HepG2 (cell line): ENCODE data around the gene PIP4K2B. TPM values are rescaled to one million over a fixed set of nuclear protein-coding genes. Genes with fewer than 3 reads are reported as not detected.

Experiments
- AKNA ChIP-seq: sonication (generic); formaldehyde crosslinking; IDR thresholded peaks from 2 replicates; pipeline ENCODE4 v1.4.0; 2020; ENCODE audit warnings: missing genetic modification reagents, borderline replicate concordance
- ARNTL ChIP-seq: sonication (generic); formaldehyde crosslinking; IDR thresholded peaks from 2 replicates; pipeline ENCODE4 v1.4.0; 2020; ENCODE audit warnings: mild to moderate bottlenecking, missing genetic modification reagents
- CHCHD3 ChIP-seq: sonication (generic); formaldehyde crosslinking; IDR thresholded peaks from 2 replicates; pipeline ENCODE4 v1.8.0; 2022; ENCODE audit warnings: mild to moderate bottlenecking, missing genetic modification reagents, moderate library complexity
- ELK4 ChIP-seq: sonication (generic); formaldehyde crosslinking; IDR thresholded peaks from 2 replicates; pipeline ENCODE4 v1.9.0; 2021; ENCODE audit warnings: missing genetic modification reagents, borderline replicate concordance
- FOXP4 ChIP-seq: sonication (generic); formaldehyde crosslinking; IDR thresholded peaks from 2 replicates; pipeline ENCODE4 v1.4.0; 2020; ENCODE audit warnings: missing genetic modification reagents
- MEF2D ChIP-seq: sonication (generic); formaldehyde crosslinking; IDR thresholded peaks from 2 replicates; pipeline ENCODE4 v1.5.1; 2020; ENCODE audit warnings: mild to moderate bottlenecking, missing genetic modification reagents
- NFATC3 ChIP-seq: sonication (generic); formaldehyde crosslinking; IDR thresholded peaks from 2 replicates; pipeline ENCODE4 v1.5.1; 2020; ENCODE audit warnings: mild to moderate bottlenecking, missing genetic modification reagents
- PATZ1 ChIP-seq: sonication (generic); formaldehyde crosslinking; IDR thresholded peaks from 2 replicates; pipeline ENCODE4 v1.4.0; 2020; ENCODE audit warnings: missing genetic modification reagents
- RXRA ChIP-seq: sonication (generic); formaldehyde crosslinking; IDR thresholded peaks from 2 replicates; pipeline ENCODE4 v1.5.1; 2020; ENCODE audit warnings: missing genetic modification reagents
- SIX1 ChIP-seq: sonication (generic); formaldehyde crosslinking; IDR thresholded peaks from 2 replicates; pipeline ENCODE4 v1.4.0; 2020; ENCODE audit warnings: missing genetic modification reagents, borderline replicate concordance
- SNAPC2 ChIP-seq: sonication (generic); formaldehyde crosslinking; IDR thresholded peaks from 2 replicates; pipeline ENCODE4 v1.8.1; 2022; ENCODE audit warnings: mild to moderate bottlenecking, missing genetic modification reagents
- SP4 ChIP-seq: sonication (generic); formaldehyde crosslinking; IDR thresholded peaks from 2 replicates; pipeline ENCODE4 v1.8.1; 2023; ENCODE audit warnings: mild to moderate bottlenecking, missing genetic modification reagents
- THAP9 ChIP-seq: sonication (generic); formaldehyde crosslinking; IDR thresholded peaks from 2 replicates; pipeline ENCODE4; 2020; ENCODE audit warnings: missing genetic modification reagents, mild to moderate bottlenecking, borderline replicate concordance
- ZNF124 ChIP-seq: sonication (generic); formaldehyde crosslinking; IDR thresholded peaks from 2 replicates; pipeline ENCODE4 v1.4.0; 2020; ENCODE audit warnings: missing genetic modification reagents
- ZNF232 ChIP-seq: sonication (generic); formaldehyde crosslinking; IDR thresholded peaks from 2 replicates; pipeline ENCODE4 v1.4.0; 2020; ENCODE audit warnings: missing genetic modification reagents, borderline replicate concordance
- polyA plus RNA-seq, 8 experiments: library from polyadenylated mRNA; depleted of rRNA in 3 of 8; stranded (reverse) in 7 of 8; unstranded in 1 of 8; fragments of >200 nt; fragmentation: Illumina TruSeq in 4 of 8; extraction: Trizol in 4 of 8; gene quantifications; 2 replicates each; pipeline versions ENCODE4 v1.2.1 to v1.2.3, GENCODE V29; 2011 to 2016; ENCODE audit warnings: low read depth in 4 of 8, missing spikeins in 1 of 8, mixed read lengths in 1 of 8; ENCODE audit not compliant: insufficient read depth in 1 of 8
- total RNA-seq, 5 experiments: library from RNA; depleted of rRNA; stranded (reverse); fragments of >200 nt; fragmentation: Illumina TruSeq; extraction: Trizol; gene quantifications; 2 replicates each; pipeline ENCODE4 v1.2.3, GENCODE V29; 2016; ENCODE audit warnings: low read depth in 1 of 5

PIP4K2B gene
- total and polyA plus RNA-seq, 2 of the 13 experiments (the other 11 are each of a cell fraction or from before 2014, with no cell fraction given): 20.4 to 54.0 TPM

- TF ChIP-seq MEF2D (CRISPR knock-in tag) (no peak; the same call in 1 of the 2 replicates), SIX1 (CRISPR knock-in tag) (peak; percentile 31; the same call in 1 of the 2 replicates), ELK4 (CRISPR knock-in tag) (no peak), SNAPC2 (CRISPR knock-in tag) (no peak), CHCHD3 (no peak), NFATC3 (CRISPR knock-in tag) (no peak), ZNF124 (CRISPR knock-in tag) (0 out of 2 replicates have a peak, but pooled peaks have one; percentile 26), ARNTL (CRISPR knock-in tag) (peak; percentile 96), THAP9 (CRISPR knock-in tag) (no peak), RXRA (peak; percentile 80; the same call in 1 of the 2 replicates), SP4 (CRISPR knock-in tag) (no peak; the same call in 1 of the 2 replicates), AKNA (CRISPR knock-in tag) (no peak), PATZ1 (CRISPR knock-in tag) (peak; percentile 93), FOXP4 (CRISPR knock-in tag) (peak; percentile 73), ZNF232 (CRISPR knock-in tag) (peak; percentile 23; the same call in 1 of the 2 replicates)
These were observed 53.1 kb downstream of the PIP4K2B start (continued) for GRCh38 chr17:38746004-38746848.
